Measurements from ENCODE around the gene HAUS1.
"Not testable (repeated sequence)": the region's sequence is repeated elsewhere in the genome, so short reads cannot be mapped to it uniquely, and the experiment has no call there.

HAUS1 gene

GRCh38 chr18:46163941-46164499 is 59.8 kb downstream of the HAUS1 start:
- TF ChIP-seq CTCF (conservative IDR thresholded peaks at IDR 0.05; ENCODE audit: low read length): no peak
- H3K4me3 ChIP-seq (ENCODE audit: low read length): no peak overlapping the region
- DNase-seq (ENCODE audit: low read depth): no peak

- not testable (repeated sequence) for DNase-seq (ENCODE audit: low read depth); H3K4me3 ChIP-seq (ENCODE audit: low read length)
These were observed 60.3 kb downstream of the HAUS1 start for GRCh38 chr18:46164502-46164901.

GRCh38 chr18:46164920-46165319 is 60.7 kb downstream of the HAUS1 start:
- H3K4me3 ChIP-seq (ENCODE audit: low read length): no peak overlapping the region
- DNase-seq (ENCODE audit: low read depth): no peak
- no peak for TF ChIP-seq CTCF (conservative IDR thresholded peaks at IDR 0.05; ENCODE audit: low read length)

GRCh38 chr18:46166261-46166970 is 62.2 kb downstream of the HAUS1 start:
- no peak for DNase-seq (ENCODE audit: low read depth)
- TF ChIP-seq CTCF (conservative IDR thresholded peaks at IDR 0.05; ENCODE audit: low read length): no peak
- H3K4me3 ChIP-seq (ENCODE audit: low read length): no peak overlapping the region

- DNase-seq (ENCODE audit: low read depth): no peak
- TF ChIP-seq CTCF (conservative IDR thresholded peaks at IDR 0.05; ENCODE audit: low read length): no peak
- no peak overlapping the region for H3K4me3 ChIP-seq (ENCODE audit: low read length)
These were observed 63.8 kb downstream of the HAUS1 start for GRCh38 chr18:46167971-46168370.

GRCh38 chr18:46169464-46169941 is 65.3 kb downstream of the HAUS1 start:
- no peak overlapping the region for H3K4me3 ChIP-seq (ENCODE audit: low read length)
- peak; percentile 73 for DNase-seq (ENCODE audit: low read depth)
- TF ChIP-seq CTCF (conservative IDR thresholded peaks at IDR 0.05; ENCODE audit: low read length): no peak

GRCh38 chr18:46171331-46171730 is 67.1 kb downstream of the HAUS1 start:
- no peak for DNase-seq (ENCODE audit: low read depth)
- TF ChIP-seq CTCF (conservative IDR thresholded peaks at IDR 0.05; ENCODE audit: low read length): no peak
- H3K4me3 ChIP-seq (ENCODE audit: low read length): no peak overlapping the region

Data from AG10803 (cell line).